GM12891 (cell line): ENCODE measurements around the gene PFKFB1.

Experiments used
- PAX5 ChIP-seq: IDR thresholded peaks from 2 replicates; pipeline ENCODE4 v1.6.1; 2011; ENCODE audit warnings: low read length, moderate library complexity, mild to moderate bottlenecking; ENCODE audit not compliant: insufficient read depth, severe bottlenecking
- POLR2A ChIP-seq: IDR thresholded peaks from 2 replicates; pipeline ENCODE4 v1.6.1; 2011; ENCODE audit warnings: low read depth, low read length, control low read depth
- POLR2AphosphoS5 ChIP-seq: IDR thresholded peaks from 2 replicates; pipeline ENCODE4 v1.6.1; 2011; ENCODE audit warnings: low read depth, low read length, control low read depth
- SPI1 ChIP-seq: IDR thresholded peaks from 2 replicates; pipeline ENCODE4 v1.6.1; 2011; ENCODE audit warnings: low read depth, low read length, control low read depth
- TAF1 ChIP-seq: IDR thresholded peaks from 2 replicates; pipeline ENCODE4 v1.6.1; 2011; ENCODE audit warnings: low read depth, low read length, control low read depth

DNA sequence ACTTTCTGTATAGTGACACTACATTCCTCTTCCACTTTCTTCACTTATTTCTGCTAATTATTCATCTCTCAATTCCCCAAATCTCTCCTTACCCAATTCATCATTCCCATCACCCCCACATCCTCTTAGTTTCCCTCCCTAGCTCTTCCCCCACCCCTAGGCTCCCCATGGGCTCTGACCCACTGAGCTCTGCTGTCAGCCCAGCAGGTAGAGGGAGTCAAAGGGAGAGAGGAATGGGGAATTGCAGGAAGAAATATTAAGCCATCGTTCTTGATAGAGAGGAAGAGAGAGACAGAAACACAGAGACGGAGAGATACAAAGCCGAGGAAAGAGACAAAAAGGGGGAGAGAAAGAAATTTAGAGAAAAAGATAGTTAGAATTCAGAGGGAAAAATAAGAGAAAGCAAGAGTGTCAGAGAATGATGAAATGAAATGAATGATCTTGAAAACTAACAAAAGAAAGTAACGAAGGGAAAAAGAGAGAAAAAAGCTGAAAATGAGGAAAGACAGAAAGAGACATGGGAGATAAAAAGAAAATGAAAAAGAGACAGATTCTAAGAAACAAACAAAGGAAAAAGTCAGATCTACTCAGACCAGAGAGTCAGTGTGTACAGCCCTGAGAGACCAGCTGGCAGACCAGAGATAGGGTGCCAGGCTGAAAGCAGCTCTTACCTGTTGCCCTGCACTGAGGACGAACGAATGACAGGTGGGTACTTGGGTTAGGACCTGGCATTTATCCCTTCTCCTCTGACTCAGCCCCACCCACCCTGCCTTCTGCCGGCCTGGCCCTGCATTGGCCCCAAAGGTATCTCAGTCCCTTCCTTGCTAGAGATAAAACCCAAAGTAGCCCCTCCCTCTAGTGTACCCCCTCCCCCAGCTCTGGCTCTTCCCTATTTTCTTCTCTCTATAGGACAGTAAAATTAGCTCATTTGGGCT is 36.5 kb upstream of the PFKFB1 start, which contains the start of gene ALAS2:
- no peak for TF ChIP-seq POLR2A
- TF ChIP-seq TAF1: no peak
- no peak for TF ChIP-seq PAX5
- no peak for TF ChIP-seq POLR2AphosphoS5
- no peak for TF ChIP-seq SPI1
